GM12875 (cell line): ENCODE measurements around the gene FKBP15.

Experiments used
- H3K4me3 ChIP-seq: one replicate; pipeline ENCODE4 v1.5.1; 2011; ENCODE audit warnings: low read depth, low read length, control low read depth
- CTCF ChIP-seq: IDR thresholded peaks from 2 replicates; pipeline ENCODE4 v1.5.1; 2011; ENCODE audit warnings: low read depth, mild to moderate bottlenecking, control low read depth, inconsistent platforms, low read length, moderate library complexity, borderline replicate concordance; ENCODE audit not compliant: insufficient read depth

FKBP15 gene

GRCh38 chr9:113164536-113165300, 56.4 kb downstream of the FKBP15 start:
- TF ChIP-seq CTCF, result no peak

GRCh38 chr9:113163001-113163400, 58.1 kb downstream of the FKBP15 start:
- TF ChIP-seq CTCF, result no peak
- H3K4me3 ChIP-seq, result no peak overlapping the region

More at GRCh38 chr9:113164536-113165300, 56.4 kb downstream of the FKBP15 start:
- no peak overlapping the region for H3K4me3 ChIP-seq

GRCh38 chr9:113160571-113160970, 60.5 kb downstream of the FKBP15 start:
- no peak overlapping the region for H3K4me3 ChIP-seq
- no peak for TF ChIP-seq CTCF

GRCh38 chr9:113158446-113158845, 62.6 kb downstream of the FKBP15 start:
- TF ChIP-seq CTCF, result no peak
- no peak overlapping the region for H3K4me3 ChIP-seq

GRCh38 chr9:113156880-113157279, 64.2 kb downstream of the FKBP15 start:
- H3K4me3 ChIP-seq, result no peak overlapping the region
- TF ChIP-seq CTCF, result no peak

- H3K4me3 ChIP-seq, result no peak overlapping the region
- no peak for TF ChIP-seq CTCF
Measured at GRCh38 chr9:113155911-113156588, 65.0 kb downstream of the FKBP15 start.

GRCh38 chr9:113154946-113155345, 66.1 kb downstream of the FKBP15 start:
- no peak for TF ChIP-seq CTCF
- no peak overlapping the region for H3K4me3 ChIP-seq
